ENCODE results near the gene CNN1. TPM values are rescaled to one million over a fixed set of nuclear protein-coding genes. Genes with fewer than 3 reads are reported as not detected.

The CNN1 gene
- polyA plus RNA-seq, 2 of the 4 experiments (the other 2 are of a cell fraction): 0.62 to 0.96 TPM

- no peaks in the 10 kb centered on the region for H3K9me3 ChIP-seq
- no peak overlapping the region for H3K4me3 ChIP-seq
- CTCF ChIA-PET: interaction anchor here (1.1 to 2.5 kb wide), 2 partner anchors 24 to 151 kb away, joined by 3 to 11 read pairs; partner anchors contain the start of gene ELOF1
- POLR2A ChIA-PET: no interaction called here
- DNase-seq (ENCODE audit: low read depth in 1 of 2, low spot score in 1 of 2): no peak
- no peak for TF ChIP-seq CHD4 (IDR thresholded peaks at IDR 0.05; ENCODE audit: borderline replicate concordance)
- TF ChIP-seq REST (IDR thresholded peaks at IDR 0.05): no peak
- TF ChIP-seq GATA3 (IDR thresholded peaks at IDR 0.05; ENCODE audit: borderline replicate concordance): no peak
- no peak for TF ChIP-seq CTCF (IDR thresholded peaks at IDR 0.05)
- TF ChIP-seq USF2 (IDR thresholded peaks at IDR 0.05): no peak
- no peak for TF ChIP-seq POLR2AphosphoS2 (conservative IDR thresholded peaks at IDR 0.05; ENCODE audit: low read length)
- TF ChIP-seq ELK1 (IDR thresholded peaks at IDR 0.05; ENCODE audit: low read depth, low read length): no peak
- TF ChIP-seq RCOR1 (IDR thresholded peaks at IDR 0.05; ENCODE audit: low read depth, low read length): no peak
- TF ChIP-seq HMGXB4 (CRISPR knock-in tag; IDR thresholded peaks at IDR 0.05; ENCODE audit: borderline replicate concordance): no peak
- no peak for TF ChIP-seq MAX (IDR thresholded peaks at IDR 0.05)
- TF ChIP-seq ZC3H11A (IDR thresholded peaks at IDR 0.05): no peak
- no peak for TF ChIP-seq JUNB (IDR thresholded peaks at IDR 0.05)
- TF ChIP-seq BCL3 (IDR thresholded peaks at IDR 0.05): no peak
- TF ChIP-seq NPAS2 (CRISPR knock-in tag; IDR thresholded peaks at IDR 0.05; ENCODE audit: borderline replicate concordance): no peak
- H3K27ac ChIP-seq: no peak overlapping the region
- WGBS (ENCODE audit: missing lambda C conversion rate): 100% methylated on average over 1 of the region's 1 CpG
- peaks cover 26% of the 10 kb centered on the region for H3K4me1 ChIP-seq
- no peak overlapping the region for H3K4me2 ChIP-seq
- FAIRE-seq: no peak
- ATAC-seq: no peak
These were observed 4.1 kb upstream of the CNN1 start for GRCh38 chr19:11534538-11534937.

- Histone ChIP-seq H3K4me1 (peaks cover 28% of the 10 kb centered on the region), H3K9me3 (no peaks in the 10 kb centered on the region), H3K4me2 (no peak overlapping the region; the same call in 2 of the 3 replicates), H3K27ac (no peak overlapping the region; a peak in 3 of 6 replicates), H3K4me3 (no peak overlapping the region)
- ChIA-PET CTCF (interaction anchor here (2.0 to 2.5 kb wide), 3 partner anchors 17 to 53 kb away, joined by 7 to 11 read pairs (median 9); partner anchors contain the start of gene ELOF1), POLR2A (no interaction called here)
- no peak for FAIRE-seq
- 86% methylated on average over 5 of the region's 5 CpGs for WGBS (ENCODE audit: missing lambda C conversion rate)
- no peak for ATAC-seq
- DNase-seq (ENCODE audit: low read depth in 1 of 2, low spot score in 1 of 2): no peak
- no peak for TF ChIP-seq RFX5 (IDR thresholded peaks at IDR 0.05)
- no peak for TF ChIP-seq POLR2AphosphoS2 (conservative IDR thresholded peaks at IDR 0.05; ENCODE audit: low read length)
- no peak for TF ChIP-seq CBX8 (IDR thresholded peaks at IDR 0.05)
- no peak for TF ChIP-seq CHD2 (IDR thresholded peaks at IDR 0.05; ENCODE audit: low read length, partially characterized antibody)
- TF ChIP-seq BHLHE40 (IDR thresholded peaks at IDR 0.05; ENCODE audit: low read depth, low read length): no peak
These were observed 3.7 kb upstream of the CNN1 start for GRCh38 chr19:11534948-11535347.

All from A549 (cell line).